ENCODE measurements around the gene FKBP11.
"Not testable (repeated sequence)": the region's sequence is repeated elsewhere in the genome, so short reads cannot be mapped to it uniquely, and the experiment has no call there.

FKBP11 gene

GRCh38 chr12:48954841-48955501, 29.7 kb upstream of the FKBP11 start:
- no peak for DNase-seq (ENCODE audit: low read depth)

- no peak for DNase-seq (ENCODE audit: low read depth)
Observed at GRCh38 chr12:48954061-48954460, 28.8 kb upstream of the FKBP11 start.

DNA sequence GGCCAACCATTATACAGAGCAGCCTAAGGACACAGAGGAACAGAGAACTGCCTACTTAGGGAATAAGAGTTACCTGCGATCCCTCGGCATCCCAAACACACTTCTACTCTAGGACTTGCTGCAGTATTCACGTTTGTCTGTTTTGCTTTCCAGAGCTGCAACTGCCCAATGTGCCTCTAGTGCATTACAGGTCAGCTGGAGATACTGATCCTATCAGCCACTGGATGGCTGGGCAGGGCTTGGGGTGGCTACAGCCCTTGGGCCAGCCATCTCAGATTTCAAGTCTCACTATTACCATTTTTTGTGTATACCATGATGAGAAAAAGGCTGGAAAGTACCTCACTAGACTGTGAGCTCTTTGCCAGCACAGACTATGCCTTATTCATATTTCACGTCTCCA, 27.4 kb upstream of the FKBP11 start:
- DNase-seq (ENCODE audit: low read depth) = no peak

DNA sequence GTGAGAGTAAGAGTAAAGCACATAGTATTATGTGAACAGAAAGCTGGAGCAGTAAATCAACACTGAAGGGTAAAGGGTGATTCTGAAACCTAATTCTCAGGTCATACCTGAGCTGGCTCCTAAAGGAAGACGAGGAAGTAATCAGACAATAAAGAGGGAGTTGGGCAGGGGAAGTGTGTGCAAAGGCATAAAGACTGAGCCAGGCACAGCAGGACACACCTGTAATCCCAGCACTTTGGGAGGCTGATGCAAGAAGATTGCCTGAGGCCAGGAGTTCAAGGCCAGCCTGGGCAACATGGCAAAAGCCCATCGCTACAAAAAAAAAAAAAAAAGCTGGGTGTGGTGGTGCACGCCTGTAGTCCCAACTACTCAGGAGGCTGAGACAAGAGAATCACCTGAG, 22.4 kb upstream of the FKBP11 start:
- no peak for DNase-seq (ENCODE audit: low read depth)

DNA sequence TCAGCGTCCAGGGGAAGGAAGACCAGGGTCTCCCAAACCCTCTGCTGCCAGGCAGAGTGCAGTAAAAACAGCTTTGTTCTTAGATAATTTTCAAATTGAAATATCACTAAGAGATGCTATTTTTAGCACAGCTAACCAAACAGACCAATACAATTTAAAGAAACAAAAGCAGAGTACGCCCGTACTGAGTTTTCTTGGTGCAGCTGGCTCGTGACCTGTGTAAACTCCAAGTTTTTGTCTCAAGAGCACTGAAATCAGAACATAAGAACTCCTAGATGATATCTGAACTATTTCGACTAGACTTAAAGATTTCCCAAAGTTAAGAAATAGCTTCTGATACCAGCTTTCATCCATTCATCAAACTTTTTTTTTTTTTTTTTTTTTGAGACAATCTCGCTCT, 21.7 kb upstream of the FKBP11 start:
- DNase-seq (ENCODE audit: low read depth) = no peak

DNA sequence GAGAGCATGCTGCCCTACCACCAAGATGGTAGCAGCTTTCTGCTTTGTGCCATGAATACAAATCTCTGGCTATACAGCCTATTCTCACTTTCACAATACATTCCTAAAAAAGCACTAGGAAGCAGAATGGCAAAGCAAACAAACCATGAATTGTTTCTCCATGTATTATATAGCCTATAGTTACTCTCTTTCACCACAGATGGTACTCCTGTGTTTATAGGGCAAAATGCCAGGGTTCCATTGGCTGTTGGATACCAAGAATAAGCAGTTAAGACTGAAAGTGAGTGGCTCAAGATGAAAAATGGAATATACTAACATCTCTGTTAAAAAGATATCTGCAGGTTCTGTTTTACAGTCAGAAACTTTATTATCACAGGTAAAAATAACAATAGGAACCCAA, 20.9 kb upstream of the FKBP11 start:
- no peak for DNase-seq (ENCODE audit: low read depth)

DNA sequence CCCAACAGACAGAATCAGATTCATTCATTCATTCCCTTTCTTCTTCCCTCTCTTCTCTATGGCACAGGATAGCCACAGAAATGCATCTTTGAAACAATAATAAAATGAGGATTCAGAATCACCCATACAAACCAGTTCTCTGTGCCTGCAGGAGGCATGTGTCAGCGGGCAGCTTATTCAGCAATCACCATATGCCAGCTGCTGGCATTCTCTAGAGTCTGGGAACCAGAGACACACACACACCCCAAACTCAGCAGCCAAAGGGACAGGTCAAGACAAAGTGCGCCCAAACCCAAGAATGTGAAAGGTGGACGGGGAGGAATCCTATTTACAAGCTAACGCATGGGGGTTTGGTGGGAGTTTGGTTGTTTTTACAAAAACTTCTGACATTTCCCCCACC, 17.9 kb upstream of the FKBP11 start:
- DNase-seq (ENCODE audit: low read depth) = no peak

DNA sequence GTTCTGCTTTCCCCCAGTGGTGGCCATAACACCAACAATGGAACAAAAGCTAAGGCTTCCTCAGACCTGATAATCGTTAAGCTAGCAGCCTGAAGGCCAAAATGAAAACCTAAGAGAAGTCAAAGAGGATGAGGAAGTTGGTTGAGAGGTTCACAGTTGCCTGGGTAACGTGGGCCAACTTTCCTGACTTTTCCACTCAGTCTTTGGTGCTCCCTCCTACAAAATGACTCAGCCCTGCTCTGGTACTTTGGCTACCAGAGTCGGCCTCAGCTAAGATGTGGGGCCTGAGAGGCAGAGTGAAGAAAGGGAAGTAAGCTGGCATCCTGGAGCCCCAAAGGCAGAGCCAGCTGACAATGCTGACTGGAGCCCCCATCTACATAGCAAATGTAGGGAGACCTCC, 14.9 kb upstream of the FKBP11 start:
- no peak for DNase-seq (ENCODE audit: low read depth)

DNA sequence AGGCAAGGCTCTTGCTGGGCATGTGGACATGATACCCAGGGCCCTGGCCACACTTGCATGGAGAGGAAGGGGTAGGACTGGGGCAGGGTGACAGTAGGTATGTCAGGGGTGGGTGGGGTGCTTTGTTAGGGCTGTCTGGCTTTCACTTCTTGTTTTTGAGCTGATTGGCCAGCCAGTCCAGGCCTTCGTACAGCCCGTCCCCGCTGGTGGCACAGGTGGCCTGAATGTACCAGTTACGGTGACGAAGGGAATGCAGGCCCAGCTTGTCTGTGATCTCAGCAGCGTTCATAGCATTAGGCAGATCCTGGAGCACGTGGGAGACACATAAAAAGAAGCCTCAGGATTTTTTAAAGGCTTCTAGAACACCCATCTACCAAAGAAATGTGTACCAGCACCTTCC, 13.5 kb upstream of the FKBP11 start:
- DNase-seq (ENCODE audit: low read depth) = no peak

- DNase-seq (ENCODE audit: low read depth) = no peak
Observed at GRCh38 chr12:48937170-48937569, 11.9 kb upstream of the FKBP11 start.

DNA sequence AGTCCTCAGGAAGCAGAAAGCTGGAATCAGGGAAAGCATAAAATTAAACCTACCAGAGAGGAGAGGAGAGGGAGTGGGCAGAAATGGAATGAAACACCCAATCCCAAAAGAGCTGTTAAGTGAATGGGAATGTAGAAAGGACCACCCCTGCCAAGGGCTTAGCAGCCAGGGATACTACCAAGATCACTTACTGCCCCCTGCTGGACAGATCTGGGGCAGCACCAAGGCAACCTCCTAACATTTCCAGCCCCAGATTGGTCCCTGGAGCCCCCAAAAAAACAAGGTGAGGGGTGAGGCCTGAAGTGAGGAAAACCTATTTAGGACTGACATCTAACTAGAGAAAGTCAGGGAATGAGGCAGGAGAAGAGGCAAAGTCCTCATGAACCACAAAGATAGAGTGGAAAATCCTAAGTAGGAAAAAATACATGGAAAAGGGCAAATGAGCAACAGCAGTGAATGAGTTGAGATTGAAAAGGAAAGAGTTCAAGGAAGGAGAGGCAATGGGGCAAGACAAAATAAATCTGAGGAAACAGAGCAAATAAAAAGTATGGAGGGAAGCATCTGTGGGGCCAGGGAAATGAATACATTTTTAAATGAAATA, 11.2 kb upstream of the FKBP11 start:
- DNase-seq (ENCODE audit: low read depth) = no peak

DNA sequence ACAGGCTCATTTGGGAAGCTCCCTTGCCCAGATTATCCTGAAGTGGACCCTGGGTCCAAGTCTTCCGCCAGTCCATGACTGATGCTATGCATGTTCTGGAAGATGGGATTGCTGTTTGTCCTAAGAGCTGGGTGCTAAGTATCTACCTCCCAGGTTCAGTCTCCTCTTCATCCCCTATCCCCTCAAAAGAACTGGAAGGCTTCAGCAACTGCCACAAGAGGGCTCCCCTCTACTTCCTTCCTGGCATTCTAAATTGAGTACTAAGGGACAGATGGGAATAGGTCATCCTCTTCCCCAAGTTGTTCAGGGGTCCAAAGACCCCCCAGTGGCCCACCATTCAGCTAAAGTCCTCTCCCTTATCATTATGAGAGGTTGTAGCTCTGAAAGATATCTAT, 9.0 kb upstream of the FKBP11 start:
- no peak for DNase-seq (ENCODE audit: low read depth)

GRCh38 chr12:48933664-48934311, 8.5 kb upstream of the FKBP11 start:
- no peak for DNase-seq (ENCODE audit: low read depth)

DNA sequence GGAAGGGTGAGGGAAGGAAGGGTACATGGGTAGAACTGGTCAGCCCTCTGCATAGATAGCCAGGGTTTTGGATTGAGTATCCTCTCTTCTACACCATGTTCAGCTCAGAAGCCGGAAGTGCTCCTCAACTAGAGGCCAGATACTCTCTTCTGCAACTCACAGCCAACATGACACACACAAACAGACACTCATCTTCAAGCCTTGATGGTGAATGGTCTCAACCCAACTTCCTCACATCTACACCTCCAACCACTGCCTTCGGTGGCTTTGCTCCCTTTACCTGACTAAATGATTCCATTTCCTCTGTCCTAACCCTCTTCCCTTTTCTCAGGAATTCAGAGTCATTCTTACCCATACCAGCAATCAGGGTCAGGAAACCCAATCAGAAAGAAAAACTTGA, 7.6 kb upstream of the FKBP11 start:
- DNase-seq (ENCODE audit: low read depth) = no peak

GRCh38 chr12:48930475-48930874, 5.2 kb upstream of the FKBP11 start:
- DNase-seq (ENCODE audit: low read depth) = no peak

- no peak for DNase-seq (ENCODE audit: low read depth)
Observed at GRCh38 chr12:48929551-48929950, 4.3 kb upstream of the FKBP11 start.

- DNase-seq (ENCODE audit: low read depth) = no peak
Observed at GRCh38 chr12:48927261-48927660, 2.0 kb upstream of the FKBP11 start.

- no peak for DNase-seq (ENCODE audit: low read depth)
Observed at GRCh38 chr12:48924617-48925303, 532 bp downstream of the FKBP11 start.

GRCh38 chr12:48923117-48923516, 2.2 kb downstream of the FKBP11 start:
- DNase-seq (ENCODE audit: low read depth) = no peak

DNA sequence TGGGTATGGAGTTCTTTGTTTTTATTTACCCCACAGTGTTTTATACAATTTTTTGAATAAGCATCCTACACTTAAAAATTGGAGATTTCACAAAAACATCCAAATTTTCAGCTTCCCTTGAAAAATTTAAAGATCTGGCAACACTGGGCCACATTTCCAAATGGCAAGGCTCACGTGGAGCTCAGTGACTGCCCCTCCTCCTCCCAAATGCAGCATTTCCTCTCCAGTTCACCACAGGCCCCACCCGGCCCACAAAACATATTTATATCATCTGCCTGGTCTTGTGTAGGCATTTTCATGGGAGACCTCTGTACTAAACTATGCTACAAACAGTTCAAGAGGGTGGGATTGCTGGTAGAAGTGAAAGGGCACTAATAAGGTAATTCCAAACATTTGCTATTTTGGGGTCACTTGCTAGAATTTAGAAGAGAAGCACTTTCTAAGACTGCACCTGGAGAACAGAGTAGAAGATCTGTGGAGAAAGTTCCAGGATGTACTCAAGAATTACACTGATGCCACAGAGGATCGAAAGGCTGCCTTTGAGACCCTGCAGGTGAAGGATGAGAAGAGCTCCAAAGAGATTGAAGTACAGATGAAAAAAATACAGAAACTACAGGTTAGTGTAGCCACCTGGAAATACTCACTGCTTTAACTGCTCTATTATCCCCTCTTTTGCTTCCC, 7.3 kb downstream of the FKBP11 start:
- no peak for DNase-seq (ENCODE audit: low read depth)

- no peak for DNase-seq (ENCODE audit: low read depth)
Observed at GRCh38 chr12:48910196-48910595, 15.1 kb downstream of the FKBP11 start.

GRCh38 chr12:48909698-48910097, 15.6 kb downstream of the FKBP11 start:
- not testable (repeated sequence) for DNase-seq (ENCODE audit: low read depth)

GRCh38 chr12:48907245-48907644, 18.0 kb downstream of the FKBP11 start:
- no peak for DNase-seq (ENCODE audit: low read depth)
